K562 (cell line): ENCODE data around the gene ACOX1. TPM values are rescaled to one million over a fixed set of nuclear protein-coding genes. Genes with fewer than 3 reads are reported as not detected.

ENCODE experiments used
- CCAR2 ChIP-seq: fragments of 200-400 bp; formaldehyde crosslinking; IDR thresholded peaks from 2 replicates; pipeline ENCODE4 v1.6.1; 2017; ENCODE audit warnings: mild to moderate bottlenecking, low read depth, low read length
- CSDE1 ChIP-seq, 2 experiments: fragments of 450-650 bp; IDR thresholded peaks; 2 replicates each; pipeline ENCODE4 v1.6.1; 2016; ENCODE audit warnings: mild to moderate bottlenecking in 1 of 2
- GABPA ChIP-seq: fragments of 200-800 bp; sonication (Bioruptor generic); conservative IDR thresholded peaks from 2 replicates; pipeline ENCODE4 v1.6.1; 2016; ENCODE audit warnings: low read depth, missing genetic modification characterization, missing compliant biosample characterization
- GATA2 ChIP-seq: sonication (generic); formaldehyde crosslinking; IDR thresholded peaks from 2 replicates; pipeline ENCODE4 v1.4.0; 2020; ENCODE audit warnings: mild to moderate bottlenecking, missing genetic modification reagents
- IRF2 ChIP-seq: sonication (generic); formaldehyde crosslinking; IDR thresholded peaks from 2 replicates; pipeline ENCODE4 v1.8.1; 2022; ENCODE audit warnings: mild to moderate bottlenecking, missing genetic modification reagents
- KLF10 ChIP-seq: fragments of 250-450 bp; sonication (Bioruptor Pico); IDR thresholded peaks from 2 replicates; pipeline ENCODE4 v1.6.1; 2021; ENCODE audit warnings: matching md5 sums
- MEIS2 ChIP-seq: fragments of 450-650 bp; IDR thresholded peaks from 2 replicates; pipeline ENCODE4 v1.6.1; 2014; ENCODE audit warnings: mild to moderate bottlenecking; ENCODE audit not compliant: partially characterized antibody
- NRF1 ChIP-seq, 2 experiments: fragments of 450-650 bp; IDR thresholded peaks in 1 of 2; conservative IDR thresholded peaks in 1 of 2; 2 replicates each; pipeline ENCODE4 v1.6.1; 2014; ENCODE audit warnings: mild to moderate bottlenecking in 2 of 2
- PTTG1 ChIP-seq: fragments of 450-650 bp; IDR thresholded peaks from 2 replicates; pipeline ENCODE4 v1.6.1; 2016; ENCODE audit warnings: low read depth, mild to moderate bottlenecking, missing genetic modification characterization, missing compliant biosample characterization
- SMAD3 ChIP-seq: fragments of 450-650 bp; formaldehyde crosslinking; conservative IDR thresholded peaks from 2 replicates; pipeline ENCODE4 v1.4.0; 2020; ENCODE audit warnings: mild to moderate bottlenecking
- SNIP1 ChIP-seq: fragments of 450-650 bp; IDR thresholded peaks from 2 replicates; pipeline ENCODE4 v1.7.1; 2017; ENCODE audit warnings: low read depth, mild to moderate bottlenecking
- TBP ChIP-seq: optimal IDR thresholded peaks from 2 replicates; pipeline ENCODE3; 2011; ENCODE audit warnings: low read depth, low read length, improper control_type of control experiment
- ZC3H11A ChIP-seq: IDR thresholded peaks from 2 replicates; pipeline ENCODE4 v1.6.1; 2012; ENCODE audit warnings: low read depth, low read length, improper control_type of control experiment
- ZNF780A ChIP-seq: fragments of 250-450 bp; sonication (Bioruptor Pico); IDR thresholded peaks from 2 replicates; pipeline ENCODE4 v1.5.0; 2021; ENCODE audit warnings: mild to moderate bottlenecking
- polyA plus RNA-seq, 8 experiments: library from polyadenylated mRNA; depleted of rRNA in 4 of 8; stranded (reverse) in 5 of 8; unstranded in 3 of 8; fragments of >200 nt; fragmentation: Nextera tagmentation in 2 of 8; fragmentation: Illumina TruSeq in 1 of 8; extraction: Ambion mirVana in 2 of 8; extraction: Trizol in 1 of 8; gene quantifications; 2 replicates each; pipeline versions ENCODE4 v1.2.1 to v1.2.3, GENCODE V29; 2011 to 2014; ENCODE audit warnings: inconsistent platforms in 1 of 8, missing spikeins in 1 of 8
- total RNA-seq, 7 experiments: library from RNA; depleted of rRNA in 6 of 7; stranded (reverse); fragments of >200 nt in 6 of 7; fragmentation: Illumina TruSeq in 2 of 7; extraction: Trizol in 2 of 7; gene quantifications; 2 replicates each; pipeline versions ENCODE4 v1.2.1 to v1.2.3, GENCODE V29; 2011 to 2021; ENCODE audit warnings: low replicate concordance in 1 of 7
- TF ChIP-seq, protein P1 (sequence below), 2 experiments: fragments of 450-650 bp; formaldehyde crosslinking in 1 of 2; IDR thresholded peaks; 2 replicates each; pipeline versions ENCODE4 v1.4.0 to v1.6.1; 2014 to 2020; ENCODE audit warnings: mild to moderate bottlenecking in 2 of 2, borderline replicate concordance in 1 of 2, low read depth in 1 of 2
- TF ChIP-seq, protein P2 (sequence below): sonication (generic); formaldehyde crosslinking; IDR thresholded peaks from 2 replicates; pipeline ENCODE4 v1.8.1; 2023; ENCODE audit warnings: mild to moderate bottlenecking, missing genetic modification reagents, moderate library complexity
- TF ChIP-seq, protein P3 (sequence below): sonication (generic); formaldehyde crosslinking; IDR thresholded peaks from 2 replicates; pipeline ENCODE4 v1.8.0; 2022; ENCODE audit warnings: mild to moderate bottlenecking, missing genetic modification reagents

ACOX1 gene
- total and polyA plus RNA-seq, 9 of the 15 experiments (the other 6 are each of a cell fraction or from before 2014, with no cell fraction given) = 7.8 to 24.1 (median 14.5) TPM

DNA sequence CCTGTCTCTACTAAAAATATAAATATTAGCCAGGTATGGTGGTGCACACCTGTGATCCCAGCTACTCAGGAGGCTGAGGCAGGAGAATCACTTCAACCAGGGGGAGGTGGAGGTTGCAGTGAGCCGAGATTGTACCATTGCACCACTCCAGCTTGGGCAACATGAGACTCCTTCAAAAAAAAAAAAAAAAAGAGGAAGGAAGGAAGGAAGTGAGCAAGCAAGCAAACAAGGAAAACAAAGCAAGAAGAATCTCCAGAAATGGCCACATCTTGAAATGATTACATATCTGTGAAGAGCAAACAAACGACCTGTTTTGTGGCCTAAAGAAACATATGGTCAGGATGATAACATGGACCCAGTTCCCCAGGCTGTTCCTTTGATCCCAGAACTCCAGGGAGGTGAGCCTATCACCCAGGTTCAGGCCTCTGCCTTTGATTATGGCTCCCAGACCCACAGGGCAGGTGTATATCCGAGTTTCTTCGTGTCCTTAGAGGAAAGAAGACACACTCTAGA is 8.9 kb downstream of the ACOX1 start (continued):
- TF ChIP-seq, protein P1, sequence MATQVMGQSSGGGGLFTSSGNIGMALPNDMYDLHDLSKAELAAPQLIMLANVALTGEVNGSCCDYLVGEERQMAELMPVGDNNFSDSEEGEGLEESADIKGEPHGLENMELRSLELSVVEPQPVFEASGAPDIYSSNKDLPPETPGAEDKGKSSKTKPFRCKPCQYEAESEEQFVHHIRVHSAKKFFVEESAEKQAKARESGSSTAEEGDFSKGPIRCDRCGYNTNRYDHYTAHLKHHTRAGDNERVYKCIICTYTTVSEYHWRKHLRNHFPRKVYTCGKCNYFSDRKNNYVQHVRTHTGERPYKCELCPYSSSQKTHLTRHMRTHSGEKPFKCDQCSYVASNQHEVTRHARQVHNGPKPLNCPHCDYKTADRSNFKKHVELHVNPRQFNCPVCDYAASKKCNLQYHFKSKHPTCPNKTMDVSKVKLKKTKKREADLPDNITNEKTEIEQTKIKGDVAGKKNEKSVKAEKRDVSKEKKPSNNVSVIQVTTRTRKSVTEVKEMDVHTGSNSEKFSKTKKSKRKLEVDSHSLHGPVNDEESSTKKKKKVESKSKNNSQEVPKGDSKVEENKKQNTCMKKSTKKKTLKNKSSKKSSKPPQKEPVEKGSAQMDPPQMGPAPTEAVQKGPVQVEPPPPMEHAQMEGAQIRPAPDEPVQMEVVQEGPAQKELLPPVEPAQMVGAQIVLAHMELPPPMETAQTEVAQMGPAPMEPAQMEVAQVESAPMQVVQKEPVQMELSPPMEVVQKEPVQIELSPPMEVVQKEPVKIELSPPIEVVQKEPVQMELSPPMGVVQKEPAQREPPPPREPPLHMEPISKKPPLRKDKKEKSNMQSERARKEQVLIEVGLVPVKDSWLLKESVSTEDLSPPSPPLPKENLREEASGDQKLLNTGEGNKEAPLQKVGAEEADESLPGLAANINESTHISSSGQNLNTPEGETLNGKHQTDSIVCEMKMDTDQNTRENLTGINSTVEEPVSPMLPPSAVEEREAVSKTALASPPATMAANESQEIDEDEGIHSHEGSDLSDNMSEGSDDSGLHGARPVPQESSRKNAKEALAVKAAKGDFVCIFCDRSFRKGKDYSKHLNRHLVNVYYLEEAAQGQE (IDR thresholded peaks at IDR 0.05; ENCODE audit: borderline replicate concordance) = no peak
- TF ChIP-seq, protein P1 (CRISPR knock-in tag; IDR thresholded peaks at IDR 0.05; ENCODE audit: low read depth) = no peak
- TF ChIP-seq MEIS2 (no peak), GABPA (tag) (peak; percentile 64), CSDE1 (IDR thresholded peaks at IDR 0.05) (no peak), GATA2 (CRISPR knock-in tag) (peak; percentile 73), IRF2 (CRISPR knock-in tag) (no peak), CCAR2 (no peak), SNIP1 (no peak), TBP (no peak), SMAD3 (CRISPR knock-in tag) (0 out of 2 replicates have a peak, but pooled peaks have one; percentile 28), PTTG1 (tag) (no peak), ZC3H11A (no peak), ZNF780A (CRISPR knock-in tag) (no peak), KLF10 (CRISPR knock-in tag) (no peak), NRF1 (conservative IDR thresholded peaks at IDR 0.05 in 1 of 2, IDR thresholded peaks at IDR 0.05 in 1 of 2) (peak; percentile 15 to 41; a peak in 2 of 4 replicates)
- TF ChIP-seq, protein P2, sequence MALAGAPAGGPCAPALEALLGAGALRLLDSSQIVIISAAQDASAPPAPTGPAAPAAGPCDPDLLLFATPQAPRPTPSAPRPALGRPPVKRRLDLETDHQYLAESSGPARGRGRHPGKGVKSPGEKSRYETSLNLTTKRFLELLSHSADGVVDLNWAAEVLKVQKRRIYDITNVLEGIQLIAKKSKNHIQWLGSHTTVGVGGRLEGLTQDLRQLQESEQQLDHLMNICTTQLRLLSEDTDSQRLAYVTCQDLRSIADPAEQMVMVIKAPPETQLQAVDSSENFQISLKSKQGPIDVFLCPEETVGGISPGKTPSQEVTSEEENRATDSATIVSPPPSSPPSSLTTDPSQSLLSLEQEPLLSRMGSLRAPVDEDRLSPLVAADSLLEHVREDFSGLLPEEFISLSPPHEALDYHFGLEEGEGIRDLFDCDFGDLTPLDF (CRISPR knock-in tag) = no peak
- TF ChIP-seq, protein P3, sequence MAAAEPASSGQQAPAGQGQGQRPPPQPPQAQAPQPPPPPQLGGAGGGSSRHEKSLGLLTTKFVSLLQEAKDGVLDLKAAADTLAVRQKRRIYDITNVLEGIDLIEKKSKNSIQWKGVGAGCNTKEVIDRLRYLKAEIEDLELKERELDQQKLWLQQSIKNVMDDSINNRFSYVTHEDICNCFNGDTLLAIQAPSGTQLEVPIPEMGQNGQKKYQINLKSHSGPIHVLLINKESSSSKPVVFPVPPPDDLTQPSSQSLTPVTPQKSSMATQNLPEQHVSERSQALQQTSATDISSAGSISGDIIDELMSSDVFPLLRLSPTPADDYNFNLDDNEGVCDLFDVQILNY (CRISPR knock-in tag) = no peak
- TF ChIP-seq, all 486 proteins: peak for 122
